Thyroid gland (tissue), 4 donors: ENCODE data around the gene TMEM132D.

Source experiments
- POLR2A ChIP-seq, 2 donors: fragments of 450-650 bp; IDR thresholded peaks; one replicate each; pipeline ENCODE4 v1.6.1; 2017; ENCODE audit warnings: antibody characterized with exemption in 2 of 2, mild to moderate bottlenecking in 2 of 2, moderate library complexity in 1 of 2
- TF ChIP-seq, protein P1 (sequence below), 6 experiments: fragments of 200-600 bp in 3 of 6; fragments of 450-650 bp in 3 of 6; sonication (generic) in 3 of 6; IDR thresholded peaks; one replicate each; pipeline ENCODE4 v1.5.1; 2016 to 2019; ENCODE audit warnings: antibody characterized with exemption in 6 of 6, mild to moderate bottlenecking in 2 of 6, inconsistent platforms in 1 of 6, moderate library complexity in 1 of 6

DNA sequence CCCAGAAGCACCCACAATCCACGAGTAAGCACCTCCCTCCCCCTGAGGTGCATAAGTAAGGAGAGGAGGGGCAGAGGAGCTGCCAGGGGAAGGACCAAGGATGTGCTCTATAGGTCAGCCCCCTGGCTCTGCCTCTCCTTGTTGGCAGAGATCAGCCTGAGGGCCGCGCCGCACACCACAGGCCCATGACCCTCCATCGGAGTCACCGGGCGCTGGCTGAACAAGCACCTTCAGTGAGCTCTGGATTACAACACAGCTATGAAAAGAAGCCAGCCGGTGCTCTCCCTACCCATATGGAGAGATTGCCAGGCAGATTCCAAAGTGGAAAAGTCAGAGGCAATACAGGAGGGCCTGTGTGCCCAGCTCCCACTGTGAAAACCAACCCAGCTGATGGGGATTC is 793.2 kb downstream of the TMEM132D start:
- TF ChIP-seq POLR2A (IDR thresholded peaks at IDR 0.05), result no peak
- TF ChIP-seq, protein P1, sequence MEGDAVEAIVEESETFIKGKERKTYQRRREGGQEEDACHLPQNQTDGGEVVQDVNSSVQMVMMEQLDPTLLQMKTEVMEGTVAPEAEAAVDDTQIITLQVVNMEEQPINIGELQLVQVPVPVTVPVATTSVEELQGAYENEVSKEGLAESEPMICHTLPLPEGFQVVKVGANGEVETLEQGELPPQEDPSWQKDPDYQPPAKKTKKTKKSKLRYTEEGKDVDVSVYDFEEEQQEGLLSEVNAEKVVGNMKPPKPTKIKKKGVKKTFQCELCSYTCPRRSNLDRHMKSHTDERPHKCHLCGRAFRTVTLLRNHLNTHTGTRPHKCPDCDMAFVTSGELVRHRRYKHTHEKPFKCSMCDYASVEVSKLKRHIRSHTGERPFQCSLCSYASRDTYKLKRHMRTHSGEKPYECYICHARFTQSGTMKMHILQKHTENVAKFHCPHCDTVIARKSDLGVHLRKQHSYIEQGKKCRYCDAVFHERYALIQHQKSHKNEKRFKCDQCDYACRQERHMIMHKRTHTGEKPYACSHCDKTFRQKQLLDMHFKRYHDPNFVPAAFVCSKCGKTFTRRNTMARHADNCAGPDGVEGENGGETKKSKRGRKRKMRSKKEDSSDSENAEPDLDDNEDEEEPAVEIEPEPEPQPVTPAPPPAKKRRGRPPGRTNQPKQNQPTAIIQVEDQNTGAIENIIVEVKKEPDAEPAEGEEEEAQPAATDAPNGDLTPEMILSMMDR (IDR thresholded peaks at IDR 0.05), result no peak
